Activated CD4-positive, alpha-beta T cell treated with anti-CD3 and anti-CD28 coated beads, Interleukin-2, Interleukin-4, amounts not matched to agents 100 ng/mL and 50 ng/mL, durations not matched to agents 16 hours and 8 hours (primary cell): Measurements from ENCODE around the gene EML5.
"Not testable (repeated sequence)": the region's sequence is repeated elsewhere in the genome, so short reads cannot be mapped to it uniquely, and the experiment has no call there.

Experiments
- DNase-seq: peaks from one replicate; pipeline ENCODE4 v3.0.0-alpha.2; 2020; ENCODE audit warnings: low spot score

Gene EML5

GRCh38 chr14:88792473-88793258 lies at the start of gene EML5:
Gene EML5, minus strand, starts transcription at chr14:88792953. Its CDS starts 450 bp downstream, at chr14:88792503.
- peak; percentile 75 for DNase-seq

GRCh38 chr14:88842414-88842813 lies 49.7 kb upstream of the EML5 start:
- no peak for DNase-seq

GRCh38 chr14:88841741-88842140 lies 49.0 kb upstream of the EML5 start:
- DNase-seq, result no peak

GRCh38 chr14:88840926-88841325 lies 48.2 kb upstream of the EML5 start:
- DNase-seq, result no peak

GRCh38 chr14:88838015-88838414 lies 45.3 kb upstream of the EML5 start:
- no peak for DNase-seq

GRCh38 chr14:88837495-88837894 lies 44.7 kb upstream of the EML5 start:
- DNase-seq, result no peak

GRCh38 chr14:88835661-88836060 lies 42.9 kb upstream of the EML5 start:
- no peak for DNase-seq

- no peak for DNase-seq
Measured at GRCh38 chr14:88834883-88835431, 42.2 kb upstream of the EML5 start.

GRCh38 chr14:88831284-88831683 lies 38.5 kb upstream of the EML5 start:
- DNase-seq, result no peak

- DNase-seq, result no peak
Measured at GRCh38 chr14:88829685-88830302, 37.0 kb upstream of the EML5 start.

GRCh38 chr14:88829188-88829587 lies 36.4 kb upstream of the EML5 start:
- no peak for DNase-seq

- DNase-seq, result no peak
Measured at GRCh38 chr14:88825503-88825902, 32.8 kb upstream of the EML5 start.

GRCh38 chr14:88825078-88825458 lies 32.3 kb upstream of the EML5 start:
- no peak for DNase-seq

GRCh38 chr14:88824314-88825077 lies 31.7 kb upstream of the EML5 start, which contains the start of gene TTC8:
Gene TTC8, plus strand, starts transcription at chr14:88824651. Its CDS starts 57 bp downstream, at chr14:88824708.
- peak; percentile 84 for DNase-seq

GRCh38 chr14:88823968-88824313 lies 31.2 kb upstream of the EML5 start:
- DNase-seq, result no peak

- no peak for DNase-seq
Measured at GRCh38 chr14:88821888-88822287, 29.1 kb upstream of the EML5 start.

- no peak for DNase-seq
Measured at GRCh38 chr14:88821378-88821777, 28.6 kb upstream of the EML5 start.

GRCh38 chr14:88819674-88820073 lies 26.9 kb upstream of the EML5 start:
- not testable (repeated sequence) for DNase-seq

GRCh38 chr14:88818018-88818417 lies 25.3 kb upstream of the EML5 start:
- DNase-seq, result no peak

GRCh38 chr14:88815980-88816379 lies 23.2 kb upstream of the EML5 start:
- no peak for DNase-seq

GRCh38 chr14:88808359-88808758 lies 15.6 kb upstream of the EML5 start:
- DNase-seq, result no peak

- DNase-seq, result no peak
Measured at GRCh38 chr14:88804477-88804876, 11.7 kb upstream of the EML5 start.

GRCh38 chr14:88804035-88804434 lies 11.3 kb upstream of the EML5 start:
- no peak for DNase-seq
